Fibroblast of villous mesenchyme (primary cell): ENCODE measurements around the gene CBS. TPM values are rescaled to one million over a fixed set of nuclear protein-coding genes. Genes with fewer than 3 reads are reported as not detected.
"Not testable (repeated sequence)": the region's sequence is repeated elsewhere in the genome, so short reads cannot be mapped to it uniquely, and the experiment has no call there.

Experiments
- DNase-seq: peaks from one replicate; pipeline ENCODE4 v3.0.0-alpha.2; 2010; ENCODE audit warnings: low read depth
- H3K4me3 ChIP-seq: 2 replicates; pipeline ENCODE4 v1.5.1; 2011; ENCODE audit warnings: low read depth, mild to moderate bottlenecking, low read length
- total RNA-seq: library from RNA; depleted of rRNA; stranded (reverse); fragments of >200 nt; gene quantifications from 2 replicates; pipeline ENCODE4 v1.2.3, GENCODE V29; 2012

The CBS gene
- total RNA-seq, 1 donor, result 44.5 TPM

GRCh38 chr21:43074401-43075169 is 1.1 kb downstream of the CBS start:
- not testable (repeated sequence) for DNase-seq, H3K4me3 ChIP-seq

- not testable (repeated sequence) for H3K4me3 ChIP-seq, DNase-seq
These were observed 2.9 kb downstream of the CBS start for GRCh38 chr21:43072742-43073141.

- not testable (repeated sequence) for DNase-seq
These were observed 6.0 kb downstream of the CBS start for GRCh38 chr21:43069682-43070081.

GRCh38 chr21:43068065-43068464 is 7.6 kb downstream of the CBS start:
- DNase-seq, result not testable (repeated sequence)

More at GRCh38 chr21:43069682-43070081, 6.0 kb downstream of the CBS start:
- H3K4me3 ChIP-seq, result not testable (repeated sequence)

GRCh38 chr21:43066690-43067089 is 8.9 kb downstream of the CBS start:
- H3K4me3 ChIP-seq, DNase-seq: not testable (repeated sequence)

More at GRCh38 chr21:43068065-43068464, 7.6 kb downstream of the CBS start:
- H3K4me3 ChIP-seq, result not testable (repeated sequence)

GRCh38 chr21:43065991-43066390 is 9.6 kb downstream of the CBS start:
- DNase-seq, H3K4me3 ChIP-seq: not testable (repeated sequence)

- not testable (repeated sequence) for H3K4me3 ChIP-seq, DNase-seq
These were observed 11.2 kb downstream of the CBS start for GRCh38 chr21:43064265-43064917.

- not testable (repeated sequence) for H3K4me3 ChIP-seq, DNase-seq
These were observed 12.5 kb downstream of the CBS start for GRCh38 chr21:43062955-43063664.

- H3K4me3 ChIP-seq, DNase-seq: not testable (repeated sequence)
These were observed 22.5 kb downstream of the CBS start for GRCh38 chr21:43053112-43053511.

- not testable (repeated sequence) for DNase-seq
These were observed 29.5 kb downstream of the CBS start for GRCh38 chr21:43045876-43046821.

GRCh38 chr21:43045165-43045875 is 30.3 kb downstream of the CBS start:
- H3K4me3 ChIP-seq, DNase-seq: not testable (repeated sequence)

More at GRCh38 chr21:43045876-43046821, 29.5 kb downstream of the CBS start:
- not testable (repeated sequence) for H3K4me3 ChIP-seq

- DNase-seq, result not testable (repeated sequence)
These were observed 31.1 kb downstream of the CBS start for GRCh38 chr21:43044547-43044946.

GRCh38 chr21:43043291-43043690 is 32.3 kb downstream of the CBS start:
- H3K4me3 ChIP-seq, DNase-seq: not testable (repeated sequence)

More at GRCh38 chr21:43044547-43044946, 31.1 kb downstream of the CBS start:
- not testable (repeated sequence) for H3K4me3 ChIP-seq

GRCh38 chr21:43042169-43042568 is 33.5 kb downstream of the CBS start:
- not testable (repeated sequence) for H3K4me3 ChIP-seq, DNase-seq

GRCh38 chr21:43038659-43039044 is 37.0 kb downstream of the CBS start:
- DNase-seq, H3K4me3 ChIP-seq: not testable (repeated sequence)

- not testable (repeated sequence) for DNase-seq, H3K4me3 ChIP-seq
These were observed 37.5 kb downstream of the CBS start for GRCh38 chr21:43037918-43038658.

GRCh38 chr21:43036889-43037288 is 38.7 kb downstream of the CBS start:
- DNase-seq, H3K4me3 ChIP-seq: not testable (repeated sequence)
